A549 (cell line): ENCODE measurements around the gene NCOA7. TPM values are rescaled to one million over a fixed set of nuclear protein-coding genes. Genes with fewer than 3 reads are reported as not detected.

Experiments used
- ATAC-seq, 2 experiments: fragments of 200-7000 bp in 1 of 2; fragments of >200 bp in 1 of 2; cut with Nextera tagmentation in 1 of 2; cut with Tn5 transposase in 1 of 2; 3 replicates each; pipeline versions ENCODE4 v1.8.0 to v1.9.1; 2018 to 2020; ENCODE audit warnings: mild to moderate bottlenecking in 1 of 2, moderate library complexity in 1 of 2
- CTCF ChIA-PET: fragments of 300-600 bp; sonication (Branson Sonifier 250); formaldehyde crosslinking; extraction: SDS; loops from one replicate; lab custom pipeline; 2021; ENCODE audit warnings: antibody characterized with exemption, inconsistent platforms; lab: Yijun Ruan, JAX
- POLR2A ChIA-PET: fragments of 350-600 bp; formaldehyde crosslinking; extraction: SDS; loops from one replicate; lab custom pipeline; 2021; ENCODE audit warnings: antibody characterized with exemption, inconsistent platforms; lab: Yijun Ruan, JAX
- DNase-seq, 2 experiments: peaks; one replicate each; pipeline versions ENCODE4 v3.0.0 to v3.0.0-alpha.2; 2011 to 2016; ENCODE audit warnings: low read depth in 1 of 2, low spot score in 1 of 2
- FAIRE-seq: peaks from 2 replicates; lab custom pipeline; 2011; peaks lifted over from hg19 to GRCh38; lab: Jason Lieb, UNC
- H3K27ac ChIP-seq, 2 experiments: fragments of >200 bp; sonication (Bioruptor Twin); formaldehyde crosslinking; 3 replicates each; pipeline ENCODE4 v1.5.1; 2016 to 2017
- H3K4me1 ChIP-seq: fragments of >200 bp; sonication (Bioruptor Twin); formaldehyde crosslinking; 3 replicates; pipeline ENCODE4 v1.6.1; 2016
- H3K4me2 ChIP-seq: fragments of >200 bp; sonication (Bioruptor Twin); formaldehyde crosslinking; 3 replicates; pipeline ENCODE4 v1.6.1; 2016
- H3K4me3 ChIP-seq: fragments of >200 bp; sonication (Bioruptor Twin); formaldehyde crosslinking; 3 replicates; pipeline ENCODE4 v1.5.1; 2016
- H3K9me3 ChIP-seq: fragments of >200 bp; sonication (Bioruptor Twin); formaldehyde crosslinking; 3 replicates; pipeline ENCODE4 v1.6.1; 2016
- CEBPB ChIP-seq, 2 experiments: fragments of >200 bp in 1 of 2; sonication (Bioruptor Twin) in 1 of 2; formaldehyde crosslinking in 1 of 2; IDR thresholded peaks; 2 replicates each; pipeline ENCODE4 v1.6.1; 2012 to 2016
- CHD2 ChIP-seq: fragments of 150-350 bp; IDR thresholded peaks from 2 replicates; pipeline ENCODE4 v1.6.1; 2014; ENCODE audit warnings: low read length; ENCODE audit not compliant: partially characterized antibody
- EHF ChIP-seq: fragments of 250-450 bp; sonication (Bioruptor Pico); IDR thresholded peaks from 2 replicates; pipeline ENCODE4 v1.5.0; 2020; ENCODE audit warnings: mild to moderate bottlenecking
- EHMT2 ChIP-seq: fragments of 200-600 bp; sonication (generic); IDR thresholded peaks from 2 replicates; pipeline ENCODE4 v1.6.1; 2016; ENCODE audit warnings: antibody characterized with exemption, low read depth, mild to moderate bottlenecking, moderate library complexity
- EP300 ChIP-seq, 2 experiments: fragments of >200 bp; sonication (Bioruptor Twin); formaldehyde crosslinking; IDR thresholded peaks; 2 replicates in 1 of 2; 3 replicates in 1 of 2; pipeline ENCODE4 v1.6.1; 2016 to 2017
- FOSL2 ChIP-seq, 2 experiments: fragments of 450-650 bp in 1 of 2; fragments of >200 bp in 1 of 2; sonication (Bioruptor Twin) in 1 of 2; formaldehyde crosslinking; IDR thresholded peaks; 2 replicates each; pipeline versions ENCODE4 v1.5.0 to v1.6.1; 2016 to 2020; ENCODE audit warnings: mild to moderate bottlenecking in 1 of 2, moderate library complexity in 1 of 2
- JUN ChIP-seq, 2 experiments: fragments of >200 bp; sonication (Bioruptor Twin); formaldehyde crosslinking; IDR thresholded peaks; 2 replicates in 1 of 2; 3 replicates in 1 of 2; pipeline ENCODE4 v1.6.1; 2016 to 2017
- KDM1A ChIP-seq: fragments of 200-600 bp; sonication (generic); IDR thresholded peaks from 2 replicates; pipeline ENCODE4 v1.6.1; 2016; ENCODE audit warnings: low read depth, mild to moderate bottlenecking
- MAFK ChIP-seq: fragments of 450-650 bp; IDR thresholded peaks from 2 replicates; pipeline ENCODE4 v1.6.1; 2014; ENCODE audit not compliant: partially characterized antibody
- MYC ChIP-seq: IDR thresholded peaks from 2 replicates; pipeline ENCODE4 v1.6.1; 2012; ENCODE audit warnings: mild to moderate bottlenecking, inconsistent platforms, low read length, improper control_type of control experiment, borderline replicate concordance
- PHF8 ChIP-seq: fragments of 200-600 bp; sonication (generic); IDR thresholded peaks from 2 replicates; pipeline ENCODE4 v1.6.1; 2016; ENCODE audit warnings: low read depth, mild to moderate bottlenecking, antibody characterized with exemption, moderate library complexity, borderline replicate concordance
- POLR2AphosphoS2 ChIP-seq: conservative IDR thresholded peaks from 2 replicates; pipeline ENCODE4 v1.6.1; 2012; ENCODE audit warnings: low read length, improper control_type of control experiment, inconsistent platforms
- RAD21 ChIP-seq, 2 experiments: fragments of >200 bp in 1 of 2; sonication (Bioruptor Twin) in 1 of 2; formaldehyde crosslinking in 1 of 2; IDR thresholded peaks in 1 of 2; conservative IDR thresholded peaks in 1 of 2; 2 replicates in 1 of 2; 3 replicates in 1 of 2; pipeline ENCODE4 v1.6.1; 2012 to 2018; ENCODE audit warnings: inconsistent platforms in 1 of 2
- RFX5 ChIP-seq: fragments of 450-650 bp; IDR thresholded peaks from 2 replicates; pipeline ENCODE4 v1.7.1; 2014; ENCODE audit warnings: antibody characterized with exemption, mild to moderate bottlenecking, moderate library complexity
- SMC3 ChIP-seq: fragments of >200 bp; sonication (Bioruptor Twin); formaldehyde crosslinking; IDR thresholded peaks from 3 replicates; pipeline ENCODE4 v1.6.1; 2018; ENCODE audit warnings: inconsistent platforms
- SREBF2 ChIP-seq: fragments of 450-650 bp; IDR thresholded peaks from 2 replicates; pipeline ENCODE4 v1.6.1; 2014; ENCODE audit warnings: mild to moderate bottlenecking, moderate library complexity
- TP53 ChIP-seq: fragments of 250-450 bp; sonication (Bioruptor Pico); IDR thresholded peaks from 2 replicates; pipeline ENCODE4 v1.5.0; 2021; ENCODE audit warnings: mild to moderate bottlenecking, moderate library complexity
- ZC3H11A ChIP-seq: fragments of 450-650 bp; IDR thresholded peaks from 2 replicates; pipeline ENCODE4 v1.6.1; 2014; ENCODE audit warnings: antibody characterized with exemption, mild to moderate bottlenecking
- ZFP36 ChIP-seq: fragments of 450-650 bp; IDR thresholded peaks from 2 replicates; pipeline ENCODE4 v1.6.1; 2014; ENCODE audit warnings: borderline replicate concordance; ENCODE audit not compliant: partially characterized antibody
- ZNF302 ChIP-seq: fragments of 250-450 bp; sonication (Bioruptor Pico); IDR thresholded peaks from 2 replicates; pipeline ENCODE4 v1.9.0; 2021; ENCODE audit warnings: inconsistent platforms, mild to moderate bottlenecking, moderate library complexity
- ZSCAN20 ChIP-seq: fragments of 250-450 bp; sonication (Bioruptor Pico); IDR thresholded peaks from 2 replicates; pipeline ENCODE4 v1.8.0; 2022; ENCODE audit warnings: mild to moderate bottlenecking, moderate library complexity
- WGBS: methylation state at CpG from one replicate; pipeline ENCODE4 v1.1.6; 2017; ENCODE audit errors: missing lambda C conversion rate; 5-methylcytosine and 5-hydroxymethylcytosine counted together
- polyA plus RNA-seq, 4 experiments: library from polyadenylated mRNA; depleted of rRNA in 3 of 4; stranded (reverse); fragments of >200 nt; fragmentation: RNase III in 1 of 4; extraction: RNeasy Plus Mini Kit Qiagen cat#74134 plus additional on column Dnase treatment in 1 of 4; gene quantifications; 2 replicates in 3 of 4; 3 replicates in 1 of 4; pipeline ENCODE4 v1.2.3, GENCODE V29; 2011 to 2017
- TF ChIP-seq, protein P1 (sequence below): fragments of 200-600 bp; sonication (generic); IDR thresholded peaks from 2 replicates; pipeline ENCODE4 v1.6.1; 2016; ENCODE audit warnings: antibody characterized with exemption, mild to moderate bottlenecking, moderate library complexity
- TF ChIP-seq, protein P2 (sequence below): IDR thresholded peaks from 2 replicates; pipeline ENCODE4 v1.6.1; 2012; ENCODE audit warnings: low read depth, borderline replicate concordance
- TF ChIP-seq, protein P3 (sequence below): fragments of 250-450 bp; sonication (Bioruptor Pico); IDR thresholded peaks from 2 replicates; pipeline ENCODE4 v1.5.0; 2020; ENCODE audit warnings: low read depth, mild to moderate bottlenecking, moderate library complexity
- TF ChIP-seq, protein P4 (sequence below): fragments of 250-450 bp; sonication (Bioruptor Pico); IDR thresholded peaks from 2 replicates; pipeline ENCODE4 v1.5.0; 2021; ENCODE audit warnings: mild to moderate bottlenecking, moderate library complexity, borderline replicate concordance
- TF ChIP-seq, protein P5 (sequence below): fragments of >200 bp; sonication (Bioruptor Twin); formaldehyde crosslinking; IDR thresholded peaks from 3 replicates; pipeline ENCODE4 v1.6.1; 2016
- TF ChIP-seq, protein P6 (sequence below): IDR thresholded peaks from 2 replicates; pipeline ENCODE4 v1.6.1; 2012

The NCOA7 gene
- polyA plus RNA-seq, 2 of the 4 experiments (the other 2 are of a cell fraction): 66.4 to 195 TPM

DNA sequence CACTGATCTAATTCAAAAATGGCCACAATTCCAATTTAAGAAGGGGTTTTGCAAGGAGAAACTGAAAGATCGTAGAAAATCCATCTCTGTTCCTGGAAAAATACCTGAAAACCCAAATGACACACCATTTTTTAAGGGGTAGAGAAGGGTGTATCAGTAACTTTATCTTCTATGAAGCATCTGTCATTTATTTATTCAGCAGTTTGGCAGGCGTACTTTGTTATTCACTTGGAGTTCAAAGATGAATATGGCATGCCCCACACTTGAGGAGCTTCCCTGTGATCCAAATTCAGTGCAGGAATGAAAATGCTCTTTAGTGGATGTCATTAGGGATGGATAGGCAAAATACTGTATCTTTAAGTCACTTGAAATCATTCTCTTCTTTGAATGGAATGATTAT, 173.1 kb downstream of the NCOA7 start (continued):
- no peak for TF ChIP-seq CHD2
- TF ChIP-seq, all 56 proteins: peak for 0

DNA sequence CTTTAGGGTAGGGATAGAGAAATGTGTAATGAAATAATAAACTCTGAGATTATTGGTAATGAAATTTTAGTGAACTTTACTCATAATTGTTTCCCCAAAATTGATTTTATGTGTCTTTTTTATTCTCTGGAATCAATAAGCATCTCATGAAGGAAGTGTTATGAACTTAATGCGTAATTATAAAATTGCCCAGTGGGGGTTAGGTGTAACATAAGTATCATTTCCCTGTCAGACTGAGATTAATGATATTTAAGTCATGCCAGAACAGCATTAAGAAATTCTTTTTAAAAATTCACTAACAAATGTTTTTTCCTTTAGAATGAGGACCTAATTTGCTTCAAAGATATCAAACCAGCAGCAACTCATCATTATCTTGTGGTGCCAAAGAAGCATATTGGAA, 175.8 kb downstream of the NCOA7 start:
- no peaks in the 10 kb centered on the region for H3K9me3 ChIP-seq
- ChIA-PET CTCF (no interaction called here), POLR2A (no interaction called here)
- FAIRE-seq (no peak), DNase-seq (no peak), ATAC-seq (no peak)
- 94% methylated on average over 1 of the region's 1 CpG for WGBS
- no peak overlapping the region for H3K4me2 ChIP-seq
- no peak overlapping the region for H3K27ac ChIP-seq
- TF ChIP-seq MYC: no peak
- no peak for TF ChIP-seq ZNF302 (CRISPR knock-in tag)
- no peak for TF ChIP-seq EP300 (IDR thresholded peaks at IDR 0.05)
- TF ChIP-seq RFX5: no peak
- TF ChIP-seq TP53: no peak
- TF ChIP-seq EHMT2: no peak
- TF ChIP-seq, protein P1, sequence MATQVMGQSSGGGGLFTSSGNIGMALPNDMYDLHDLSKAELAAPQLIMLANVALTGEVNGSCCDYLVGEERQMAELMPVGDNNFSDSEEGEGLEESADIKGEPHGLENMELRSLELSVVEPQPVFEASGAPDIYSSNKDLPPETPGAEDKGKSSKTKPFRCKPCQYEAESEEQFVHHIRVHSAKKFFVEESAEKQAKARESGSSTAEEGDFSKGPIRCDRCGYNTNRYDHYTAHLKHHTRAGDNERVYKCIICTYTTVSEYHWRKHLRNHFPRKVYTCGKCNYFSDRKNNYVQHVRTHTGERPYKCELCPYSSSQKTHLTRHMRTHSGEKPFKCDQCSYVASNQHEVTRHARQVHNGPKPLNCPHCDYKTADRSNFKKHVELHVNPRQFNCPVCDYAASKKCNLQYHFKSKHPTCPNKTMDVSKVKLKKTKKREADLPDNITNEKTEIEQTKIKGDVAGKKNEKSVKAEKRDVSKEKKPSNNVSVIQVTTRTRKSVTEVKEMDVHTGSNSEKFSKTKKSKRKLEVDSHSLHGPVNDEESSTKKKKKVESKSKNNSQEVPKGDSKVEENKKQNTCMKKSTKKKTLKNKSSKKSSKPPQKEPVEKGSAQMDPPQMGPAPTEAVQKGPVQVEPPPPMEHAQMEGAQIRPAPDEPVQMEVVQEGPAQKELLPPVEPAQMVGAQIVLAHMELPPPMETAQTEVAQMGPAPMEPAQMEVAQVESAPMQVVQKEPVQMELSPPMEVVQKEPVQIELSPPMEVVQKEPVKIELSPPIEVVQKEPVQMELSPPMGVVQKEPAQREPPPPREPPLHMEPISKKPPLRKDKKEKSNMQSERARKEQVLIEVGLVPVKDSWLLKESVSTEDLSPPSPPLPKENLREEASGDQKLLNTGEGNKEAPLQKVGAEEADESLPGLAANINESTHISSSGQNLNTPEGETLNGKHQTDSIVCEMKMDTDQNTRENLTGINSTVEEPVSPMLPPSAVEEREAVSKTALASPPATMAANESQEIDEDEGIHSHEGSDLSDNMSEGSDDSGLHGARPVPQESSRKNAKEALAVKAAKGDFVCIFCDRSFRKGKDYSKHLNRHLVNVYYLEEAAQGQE: no peak
- TF ChIP-seq SMC3: no peak
- no peak for TF ChIP-seq ZC3H11A
- no peak for TF ChIP-seq FOSL2 (IDR thresholded peaks at IDR 0.05)
- TF ChIP-seq FOSL2 (CRISPR knock-in tag; IDR thresholded peaks at IDR 0.05): no peak
- no peak for TF ChIP-seq KDM1A
- no peak for TF ChIP-seq CEBPB (IDR thresholded peaks at IDR 0.05)
- no peak for TF ChIP-seq JUN (IDR thresholded peaks at IDR 0.05)
- no peak for TF ChIP-seq ZSCAN20
- TF ChIP-seq, protein P2, sequence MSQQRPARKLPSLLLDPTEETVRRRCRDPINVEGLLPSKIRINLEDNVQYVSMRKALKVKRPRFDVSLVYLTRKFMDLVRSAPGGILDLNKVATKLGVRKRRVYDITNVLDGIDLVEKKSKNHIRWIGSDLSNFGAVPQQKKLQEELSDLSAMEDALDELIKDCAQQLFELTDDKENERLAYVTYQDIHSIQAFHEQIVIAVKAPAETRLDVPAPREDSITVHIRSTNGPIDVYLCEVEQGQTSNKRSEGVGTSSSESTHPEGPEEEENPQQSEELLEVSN: no peak
- no peak for TF ChIP-seq MAFK
- TF ChIP-seq, protein P3, sequence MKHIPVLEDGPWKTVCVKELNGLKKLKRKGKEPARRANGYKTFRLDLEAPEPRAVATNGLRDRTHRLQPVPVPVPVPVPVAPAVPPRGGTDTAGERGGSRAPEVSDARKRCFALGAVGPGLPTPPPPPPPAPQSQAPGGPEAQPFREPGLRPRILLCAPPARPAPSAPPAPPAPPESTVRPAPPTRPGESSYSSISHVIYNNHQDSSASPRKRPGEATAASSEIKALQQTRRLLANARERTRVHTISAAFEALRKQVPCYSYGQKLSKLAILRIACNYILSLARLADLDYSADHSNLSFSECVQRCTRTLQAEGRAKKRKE (CRISPR knock-in tag): no peak
- TF ChIP-seq PHF8: no peak
- no peak overlapping the region for H3K4me3 ChIP-seq
- H3K4me1 ChIP-seq: peaks cover 7% of the 10 kb centered on the region; the same call in 1 of the 3 replicates

DNA sequence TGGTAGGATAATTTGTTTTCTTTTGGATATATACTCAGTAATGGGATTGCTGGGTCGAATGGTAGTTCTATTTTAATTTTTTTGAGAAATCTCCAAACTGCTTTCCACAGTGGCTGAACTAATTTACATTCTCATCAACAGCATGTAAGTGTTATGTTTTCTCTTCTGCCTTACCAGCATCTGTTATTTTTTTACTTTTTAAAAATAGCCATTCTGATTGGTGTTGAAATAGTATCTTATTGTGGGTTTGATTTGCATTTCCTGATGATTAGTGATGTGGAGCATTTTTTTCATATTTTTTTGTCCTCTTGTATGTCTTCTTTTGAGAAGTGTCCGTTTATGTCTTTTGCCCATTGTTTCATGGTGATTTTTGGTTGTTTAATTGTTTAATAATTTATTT, 177.7 kb downstream of the NCOA7 start:
- DNase-seq (no peak), ATAC-seq (no peak), FAIRE-seq (no peak)
- peaks cover 6% of the 10 kb centered on the region; the same call in 2 of the 3 replicates for H3K4me1 ChIP-seq
- no peak overlapping the region for H3K4me3 ChIP-seq
- WGBS: 78% methylated on average over 2 of the region's 2 CpGs
- no peaks in the 10 kb centered on the region for H3K9me3 ChIP-seq
- H3K4me2 ChIP-seq: no peak overlapping the region
- ChIA-PET CTCF (interaction anchor here (3.4 kb wide), 1 partner anchor 11 kb away, joined by 19 read pairs; the partner anchor contains the start of gene HINT3), POLR2A (no interaction called here)
- no peak overlapping the region for H3K27ac ChIP-seq
- TF ChIP-seq ZFP36 (no peak), KDM1A (no peak), RAD21 (conservative IDR thresholded peaks at IDR 0.05 in 1 of 2, IDR thresholded peaks at IDR 0.05 in 1 of 2) (no peak), ZC3H11A (no peak), POLR2AphosphoS2 (no peak), SREBF2 (no peak), EHF (no peak)
- TF ChIP-seq, protein P3 (CRISPR knock-in tag): no peak
- TF ChIP-seq, protein P4, sequence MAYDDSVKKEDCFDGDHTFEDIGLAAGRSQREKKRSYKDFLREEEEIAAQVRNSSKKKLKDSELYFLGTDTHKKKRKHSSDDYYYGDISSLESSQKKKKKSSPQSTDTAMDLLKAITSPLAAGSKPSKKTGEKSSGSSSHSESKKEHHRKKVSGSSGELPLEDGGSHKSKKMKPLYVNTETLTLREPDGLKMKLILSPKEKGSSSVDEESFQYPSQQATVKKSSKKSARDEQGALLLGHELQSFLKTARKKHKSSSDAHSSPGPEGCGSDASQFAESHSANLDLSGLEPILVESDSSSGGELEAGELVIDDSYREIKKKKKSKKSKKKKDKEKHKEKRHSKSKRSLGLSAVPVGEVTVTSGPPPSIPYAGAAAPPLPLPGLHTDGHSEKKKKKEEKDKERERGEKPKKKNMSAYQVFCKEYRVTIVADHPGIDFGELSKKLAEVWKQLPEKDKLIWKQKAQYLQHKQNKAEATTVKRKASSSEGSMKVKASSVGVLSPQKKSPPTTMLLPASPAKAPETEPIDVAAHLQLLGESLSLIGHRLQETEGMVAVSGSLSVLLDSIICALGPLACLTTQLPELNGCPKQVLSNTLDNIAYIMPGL (CRISPR knock-in tag): no peak
- TF ChIP-seq, protein P5, sequence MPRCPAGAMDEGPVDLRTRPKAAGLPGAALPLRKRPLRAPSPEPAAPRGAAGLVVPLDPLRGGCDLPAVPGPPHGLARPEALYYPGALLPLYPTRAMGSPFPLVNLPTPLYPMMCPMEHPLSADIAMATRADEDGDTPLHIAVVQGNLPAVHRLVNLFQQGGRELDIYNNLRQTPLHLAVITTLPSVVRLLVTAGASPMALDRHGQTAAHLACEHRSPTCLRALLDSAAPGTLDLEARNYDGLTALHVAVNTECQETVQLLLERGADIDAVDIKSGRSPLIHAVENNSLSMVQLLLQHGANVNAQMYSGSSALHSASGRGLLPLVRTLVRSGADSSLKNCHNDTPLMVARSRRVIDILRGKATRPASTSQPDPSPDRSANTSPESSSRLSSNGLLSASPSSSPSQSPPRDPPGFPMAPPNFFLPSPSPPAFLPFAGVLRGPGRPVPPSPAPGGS: no peak
- TF ChIP-seq, protein P6, sequence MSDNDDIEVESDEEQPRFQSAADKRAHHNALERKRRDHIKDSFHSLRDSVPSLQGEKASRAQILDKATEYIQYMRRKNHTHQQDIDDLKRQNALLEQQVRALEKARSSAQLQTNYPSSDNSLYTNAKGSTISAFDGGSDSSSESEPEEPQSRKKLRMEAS: no peak
